H1 (cell line): ENCODE data around the gene PRKN. TPM values are rescaled to one million over a fixed set of nuclear protein-coding genes. Genes with fewer than 3 reads are reported as not detected.

Source experiments
- CTCF ChIA-PET: fragments of 300-600 bp; sonication (Branson Sonifier 250); formaldehyde crosslinking; loops from one replicate; lab custom pipeline; 2021; ENCODE audit not compliant: partially characterized antibody; lab: Charles Lee
- POLR2A ChIA-PET: fragments of 300-600 bp; sonication (Branson Sonifier 250); formaldehyde crosslinking; loops from one replicate; lab custom pipeline; 2021; ENCODE audit warnings: inconsistent platforms; ENCODE audit not compliant: partially characterized antibody; lab: Charles Lee
- DNase-seq, 2 experiments: peaks; one replicate each; pipeline versions ENCODE4 v3.0.0 to v3.0.0-alpha.2; 2010 to 2022; ENCODE audit warnings: low spot score in 2 of 2, low read depth in 1 of 2, mixed read lengths in 1 of 2
- FAIRE-seq: peaks from 2 replicates; lab custom pipeline; 2011; peaks lifted over from hg19 to GRCh38; lab: Jason Lieb, UNC
- H2AFZ ChIP-seq: 2 replicates; pipeline ENCODE4 v1.8.1; 2012; ENCODE audit warnings: low read length, inconsistent platforms
- H2AK5ac ChIP-seq: 2 replicates; pipeline ENCODE4 v1.6.1; 2013; ENCODE audit warnings: low read depth, low read length
- H2BK120ac ChIP-seq: replicated peaks from 2 replicates; pipeline ENCODE3; 2013; ENCODE audit warnings: low read depth, low read length, inconsistent platforms
- H2BK12ac ChIP-seq: 2 replicates; pipeline ENCODE4 v1.6.1; 2013; ENCODE audit warnings: low read depth, low read length
- H2BK15ac ChIP-seq: 2 replicates; pipeline ENCODE4 v1.6.1; 2013; ENCODE audit warnings: low read length
- H2BK20ac ChIP-seq: 2 replicates; pipeline ENCODE4 v1.6.1; 2013; ENCODE audit warnings: low read length
- H2BK5ac ChIP-seq: 2 replicates; pipeline ENCODE4 v1.6.1; 2013; ENCODE audit warnings: low read depth, low read length
- H3K14ac ChIP-seq: 2 replicates; pipeline ENCODE4 v1.6.1; 2013; ENCODE audit warnings: inconsistent platforms; ENCODE audit not compliant: insufficient read length
- H3K18ac ChIP-seq: 2 replicates; pipeline ENCODE4 v1.6.1; 2013; ENCODE audit warnings: low read length; ENCODE audit errors: extremely low read depth
- H3K23ac ChIP-seq: 2 replicates; pipeline ENCODE4 v1.6.1; 2013; ENCODE audit warnings: inconsistent platforms; ENCODE audit not compliant: insufficient read length
- H3K23me2 ChIP-seq: 2 replicates; pipeline ENCODE4 v1.6.1; 2013; ENCODE audit warnings: low read depth, low read length
- H3K27ac ChIP-seq: 2 replicates; pipeline ENCODE4 v1.6.1; 2011; ENCODE audit warnings: low read depth, low read length, inconsistent platforms
- H3K27me3 ChIP-seq, 4 experiments: replicated peaks in 1 of 4; 1 replicate in 1 of 4; 2 replicates in 3 of 4; pipeline versions ENCODE4 v1.6.1 to v1.8.1; 2011 to 2013; ENCODE audit warnings: low read length in 3 of 4, mild to moderate bottlenecking in 3 of 4, inconsistent platforms in 2 of 4, mixed read lengths in 2 of 4, moderate library complexity in 1 of 4; ENCODE audit not compliant: control insufficient read depth in 3 of 4, insufficient read depth in 3 of 4; ENCODE audit errors: extremely low read depth in 1 of 4
- H3K36me3 ChIP-seq, 4 experiments: 2 replicates each; pipeline versions ENCODE4 v1.6.1 to v1.8.1; 2011 to 2013; ENCODE audit warnings: mild to moderate bottlenecking in 4 of 4, low read length in 3 of 4, moderate library complexity in 2 of 4, control low read depth in 1 of 4, inconsistent platforms in 1 of 4; ENCODE audit not compliant: insufficient read depth in 4 of 4, control insufficient read depth in 2 of 4
- H3K4ac ChIP-seq: replicated peaks from 2 replicates; pipeline ENCODE3; 2013; ENCODE audit warnings: low read length, low read depth, mixed read lengths, inconsistent platforms; ENCODE audit not compliant: insufficient read length
- H3K4me1 ChIP-seq, 4 experiments: replicated peaks in 1 of 4; 1 replicate in 1 of 4; 2 replicates in 3 of 4; pipeline versions ENCODE4 v1.6.1 to v1.8.1; 2011 to 2013; ENCODE audit warnings: low read length in 3 of 4, inconsistent platforms in 2 of 4, mixed read lengths in 1 of 4; ENCODE audit not compliant: insufficient read depth in 4 of 4, control insufficient read depth in 3 of 4
- H3K4me2 ChIP-seq, 2 experiments: 2 replicates each; pipeline versions ENCODE4 v1.6.1 to v1.8.1; 2011 to 2013; ENCODE audit warnings: low read depth in 2 of 2, low read length in 2 of 2, control low read depth in 1 of 2, inconsistent platforms in 1 of 2, mild to moderate bottlenecking in 1 of 2; ENCODE audit not compliant: insufficient read depth in 1 of 2
- H3K4me3 ChIP-seq, 4 experiments: fragments of 200-600, 300-600 bp in 1 of 4; sonication (generic), shearing (Covaris generic), sonication (Bioruptor Twin) in 1 of 4; 2 replicates each; pipeline versions ENCODE4 v1.5.1 to v1.8.1; 2011 to 2016; ENCODE audit warnings: low read length in 4 of 4, low read depth in 3 of 4, control low read depth in 2 of 4, inconsistent platforms in 2 of 4, mild to moderate bottlenecking in 2 of 4, mixed read lengths in 1 of 4, moderate library complexity in 1 of 4; ENCODE audit not compliant: insufficient read depth in 2 of 4; ENCODE audit errors: extremely low read depth in 1 of 4
- H3K56ac ChIP-seq: replicated peaks from 2 replicates; pipeline ENCODE3; 2013; ENCODE audit warnings: low read depth, mild to moderate bottlenecking, mixed read lengths, low read length, inconsistent platforms; ENCODE audit not compliant: insufficient read length
- H3K79me1 ChIP-seq: 2 replicates; pipeline ENCODE4 v1.6.1; 2013; ENCODE audit warnings: low read depth, low read length, control low read depth
- H3K79me2 ChIP-seq, 2 experiments: 2 replicates each; pipeline versions ENCODE4 v1.6.1 to v1.8.1; 2012 to 2013; ENCODE audit warnings: low read length in 2 of 2, mild to moderate bottlenecking in 2 of 2, inconsistent platforms in 1 of 2; ENCODE audit not compliant: insufficient read depth in 2 of 2, control insufficient read depth in 1 of 2
- H3K9ac ChIP-seq, 4 experiments: replicated peaks in 1 of 4; 1 replicate in 1 of 4; 2 replicates in 3 of 4; pipeline versions ENCODE4 v1.6.1 to v1.8.1; 2011 to 2013; ENCODE audit warnings: low read depth in 3 of 4, low read length in 3 of 4, control low read depth in 2 of 4, mild to moderate bottlenecking in 2 of 4, moderate library complexity in 2 of 4, inconsistent platforms in 1 of 4; ENCODE audit errors: extremely low read depth in 1 of 4
- H3K9me3 ChIP-seq, 2 experiments: 2 replicates each; pipeline versions ENCODE4 v1.6.1 to v1.8.1; 2012 to 2013; ENCODE audit warnings: mild to moderate bottlenecking in 2 of 2, moderate library complexity in 2 of 2, control low read depth in 1 of 2, inconsistent platforms in 1 of 2, low read depth in 1 of 2, low read length in 1 of 2, mixed read lengths in 1 of 2; ENCODE audit not compliant: insufficient read depth in 2 of 2
- H4K20me1 ChIP-seq, 2 experiments: replicated peaks in 1 of 2; 2 replicates each; pipeline versions ENCODE3 to v1.8.1; 2011 to 2013; ENCODE audit warnings: inconsistent platforms in 2 of 2, low read length in 2 of 2, mild to moderate bottlenecking in 1 of 2; ENCODE audit not compliant: insufficient read depth in 2 of 2, control insufficient read depth in 1 of 2
- H4K5ac ChIP-seq: 2 replicates; pipeline ENCODE4 v1.6.1; 2013; ENCODE audit warnings: low read length, low read depth, mixed read lengths, inconsistent platforms; ENCODE audit not compliant: insufficient read length
- H4K8ac ChIP-seq: 2 replicates; pipeline ENCODE4 v1.8.0; 2013; ENCODE audit warnings: mild to moderate bottlenecking, moderate library complexity, low read length, inconsistent platforms; ENCODE audit not compliant: insufficient read depth; ENCODE audit errors: extremely low read depth
- H4K91ac ChIP-seq: replicated peaks from 2 replicates; pipeline ENCODE3; 2013; ENCODE audit warnings: low read length, mixed read lengths, inconsistent platforms; ENCODE audit not compliant: insufficient read length
- CHD1 ChIP-seq: IDR thresholded peaks from 2 replicates; pipeline ENCODE4 v1.6.1; 2012; ENCODE audit warnings: low read depth, low read length, improper control_type of control experiment
- EGR1 ChIP-seq: IDR thresholded peaks from 2 replicates; pipeline ENCODE4 v1.6.1; 2011; ENCODE audit warnings: low read depth, low read length, borderline replicate concordance
- GTF2F1 ChIP-seq: IDR thresholded peaks from 2 replicates; pipeline ENCODE4 v1.6.1; 2012; ENCODE audit warnings: low read depth, low read length, improper control_type of control experiment, borderline replicate concordance
- RBBP5 ChIP-seq: IDR thresholded peaks from 2 replicates; pipeline ENCODE4 v1.7.1; 2012; ENCODE audit warnings: low read depth, mild to moderate bottlenecking, inconsistent platforms, low read length, moderate library complexity, borderline replicate concordance
- SAP30 ChIP-seq: fragments of 300-600 bp; sonication (generic); IDR thresholded peaks from 2 replicates; pipeline ENCODE4 v1.7.1; 2012; ENCODE audit warnings: low read length, moderate library complexity, mild to moderate bottlenecking, inconsistent platforms; ENCODE audit not compliant: insufficient read depth, insufficient replicate concordance
- SRF ChIP-seq: IDR thresholded peaks from 2 replicates; pipeline ENCODE4 v1.6.1; 2011; ENCODE audit warnings: mild to moderate bottlenecking, low read depth, low read length, moderate library complexity
- TAF1 ChIP-seq: IDR thresholded peaks from 2 replicates; pipeline ENCODE4 v1.6.1; 2011; ENCODE audit warnings: mild to moderate bottlenecking, low read depth, low read length
- ZNF274 ChIP-seq: IDR thresholded peaks from 2 replicates; pipeline ENCODE4 v1.7.0; 2012; ENCODE audit warnings: low read length, borderline replicate concordance; ENCODE audit errors: extremely low read depth
- WGBS, 2 experiments: shearing (Covaris generic) in 1 of 2; methylation state at CpG; one replicate each; pipeline versions ENCODE4 v1.1.6 to v1.1.7; 2013 to 2015; ENCODE audit warnings: low lambda C conversion rate in 2 of 2, mixed read lengths in 2 of 2, inconsistent platforms in 1 of 2, low coverage in 1 of 2, missing lambda C conversion rate in 1 of 2; ENCODE audit not compliant: insufficient replicate concordance in 2 of 2, insufficient coverage in 1 of 2, insufficient read length in 1 of 2; ENCODE audit errors: extremely low coverage in 1 of 2, missing lambda C conversion rate in 1 of 2; 5-methylcytosine and 5-hydroxymethylcytosine counted together
- polyA plus RNA-seq, 7 experiments: library from polyadenylated mRNA; depleted of rRNA in 3 of 7; stranded (reverse) in 5 of 7; unstranded in 2 of 7; fragments of >200 nt in 5 of 7; fragments of 200-250 nt in 2 of 7; gene quantifications; 1 replicate in 5 of 7; 2 replicates in 1 of 7; 4 replicates in 1 of 7; pipeline versions ENCODE4 v1.2.1 to v1.2.3, GENCODE V29; 2011 to 2013; ENCODE audit warnings: missing spikeins in 2 of 7, mixed read lengths in 2 of 7
- total RNA-seq: library from RNA; stranded (reverse); fragmentation: NEBNext Ultra II Directional; extraction: Animal tissue kit (Norgen Biotek cat#: 25700); gene quantifications from 2 replicates; pipeline ENCODE4 v1.2.1, GENCODE V29; 2021
- TF ChIP-seq, protein P1 (sequence below): IDR thresholded peaks from 2 replicates; pipeline ENCODE4 v1.6.1; 2012; ENCODE audit warnings: low read length, inconsistent platforms
- TF ChIP-seq, protein P2 (sequence below): IDR thresholded peaks from 2 replicates; pipeline ENCODE4 v1.6.1; 2012; ENCODE audit warnings: inconsistent platforms

The PRKN gene
- total and polyA plus RNA-seq, 2 of the 8 experiments (the other 6 are each of a cell fraction or from before 2014, with no cell fraction given) = 0.13 to 0.29 TPM

DNA sequence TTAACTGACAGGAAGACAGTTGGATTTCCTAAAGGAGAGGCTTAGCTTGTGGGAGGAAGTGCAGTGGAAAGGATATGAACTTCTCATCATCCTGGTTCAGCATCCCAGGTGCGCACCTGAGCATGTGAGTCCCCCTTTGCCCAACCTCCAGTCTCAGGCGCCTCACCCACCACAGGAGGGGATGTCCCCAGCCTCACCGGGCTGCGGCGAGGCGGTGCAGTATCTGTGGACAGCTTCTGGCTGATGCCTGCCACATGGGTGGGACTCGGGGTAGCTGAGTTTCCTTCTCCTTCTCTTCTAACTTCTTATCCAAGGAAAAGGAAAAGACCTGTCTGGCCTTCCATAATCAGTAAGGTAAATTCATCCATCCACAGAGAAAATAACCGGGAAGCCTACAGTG, 914.4 kb downstream of the PRKN start:
- H2BK20ac ChIP-seq = no peak overlapping the region
- no peak overlapping the region for H2BK5ac ChIP-seq
- no peak overlapping the region for H2AFZ ChIP-seq
- DNase-seq (no peak), FAIRE-seq (no peak)
- no peak overlapping the region for H3K9ac ChIP-seq
- no peaks in the 10 kb centered on the region for H3K23me2 ChIP-seq
- no peak overlapping the region for H2BK15ac ChIP-seq
- WGBS, 2 experiments = 88% methylated on average over 8 of the region's 8 CpGs; no CpG with 5 or more reads in 1 of the 2 experiments
- ChIA-PET POLR2A (no interaction called here), CTCF (no interaction called here)
- H3K23ac ChIP-seq = no peak overlapping the region
- H3K27ac ChIP-seq = no peak overlapping the region
- H3K79me2 ChIP-seq = no peaks in the 10 kb centered on the region
- H2BK12ac ChIP-seq = no peak overlapping the region
- no peak overlapping the region for H4K5ac ChIP-seq
- no peaks in the 10 kb centered on the region for H3K79me1 ChIP-seq
- no peak overlapping the region for H3K14ac ChIP-seq
- H2BK120ac ChIP-seq = no peak overlapping the region
- H3K9me3 ChIP-seq = no peaks in the 10 kb centered on the region
- no peak overlapping the region for H3K4me3 ChIP-seq
- no peak overlapping the region for H3K56ac ChIP-seq
- H4K20me1 ChIP-seq = no peaks in the 10 kb centered on the region
- H3K18ac ChIP-seq = no peak overlapping the region
- no peak overlapping the region for H3K4ac ChIP-seq
- H3K36me3 ChIP-seq = no peaks in the 10 kb centered on the region
- no peak overlapping the region for H2AK5ac ChIP-seq
- no peak overlapping the region for H4K91ac ChIP-seq
- H3K4me2 ChIP-seq = no peak overlapping the region
- TF ChIP-seq SRF = no peak
- no peak for TF ChIP-seq SAP30
- TF ChIP-seq, protein P1, sequence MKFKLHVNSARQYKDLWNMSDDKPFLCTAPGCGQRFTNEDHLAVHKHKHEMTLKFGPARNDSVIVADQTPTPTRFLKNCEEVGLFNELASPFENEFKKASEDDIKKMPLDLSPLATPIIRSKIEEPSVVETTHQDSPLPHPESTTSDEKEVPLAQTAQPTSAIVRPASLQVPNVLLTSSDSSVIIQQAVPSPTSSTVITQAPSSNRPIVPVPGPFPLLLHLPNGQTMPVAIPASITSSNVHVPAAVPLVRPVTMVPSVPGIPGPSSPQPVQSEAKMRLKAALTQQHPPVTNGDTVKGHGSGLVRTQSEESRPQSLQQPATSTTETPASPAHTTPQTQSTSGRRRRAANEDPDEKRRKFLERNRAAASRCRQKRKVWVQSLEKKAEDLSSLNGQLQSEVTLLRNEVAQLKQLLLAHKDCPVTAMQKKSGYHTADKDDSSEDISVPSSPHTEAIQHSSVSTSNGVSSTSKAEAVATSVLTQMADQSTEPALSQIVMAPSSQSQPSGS = no peak
- TF ChIP-seq EGR1 = no peak
- TF ChIP-seq RBBP5 = no peak
- no peak for TF ChIP-seq CHD1
- no peak for TF ChIP-seq ZNF274
- TF ChIP-seq, protein P2, sequence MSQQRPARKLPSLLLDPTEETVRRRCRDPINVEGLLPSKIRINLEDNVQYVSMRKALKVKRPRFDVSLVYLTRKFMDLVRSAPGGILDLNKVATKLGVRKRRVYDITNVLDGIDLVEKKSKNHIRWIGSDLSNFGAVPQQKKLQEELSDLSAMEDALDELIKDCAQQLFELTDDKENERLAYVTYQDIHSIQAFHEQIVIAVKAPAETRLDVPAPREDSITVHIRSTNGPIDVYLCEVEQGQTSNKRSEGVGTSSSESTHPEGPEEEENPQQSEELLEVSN = no peak
- TF ChIP-seq TAF1 = no peak
- TF ChIP-seq GTF2F1 = no peak
- no peak overlapping the region for H4K8ac ChIP-seq
- H3K27me3 ChIP-seq = no peaks in the 10 kb centered on the region
- H3K4me1 ChIP-seq = no peaks in the 10 kb centered on the region; a peak in 1 of 7 replicates
